NK-92 treated with Interleukin-12 subunit alpha and Interleukin-12 subunit beta, amount 100 ng/mL, for 24 hours (cell line): ENCODE results near the gene ELN.

Source experiments
- DNase-seq: peaks from one replicate; lab custom pipeline; 2025; lab: John Stamatoyannopoulos, UW

The ELN gene

DNA sequence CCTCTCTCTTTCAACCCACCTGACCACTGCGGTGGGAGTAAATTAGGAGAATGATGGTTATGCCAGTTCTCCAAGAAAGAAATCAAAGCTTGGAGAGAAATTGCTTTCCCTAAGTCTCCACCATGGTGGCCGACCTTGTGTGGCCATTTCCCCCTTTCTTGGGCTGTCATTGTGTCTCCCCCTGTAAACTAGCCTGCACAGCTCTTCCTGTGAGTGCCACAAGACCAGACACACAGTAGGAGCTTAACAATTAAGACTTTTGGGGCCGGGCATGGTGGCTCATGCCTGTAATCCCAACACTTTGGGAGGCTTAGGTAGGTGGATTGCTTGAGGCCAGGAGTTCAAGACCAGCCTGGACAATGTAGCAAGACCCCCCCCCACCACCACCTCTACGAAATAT is 36.7 kb downstream of the ELN start:
- no peak for DNase-seq

DNA sequence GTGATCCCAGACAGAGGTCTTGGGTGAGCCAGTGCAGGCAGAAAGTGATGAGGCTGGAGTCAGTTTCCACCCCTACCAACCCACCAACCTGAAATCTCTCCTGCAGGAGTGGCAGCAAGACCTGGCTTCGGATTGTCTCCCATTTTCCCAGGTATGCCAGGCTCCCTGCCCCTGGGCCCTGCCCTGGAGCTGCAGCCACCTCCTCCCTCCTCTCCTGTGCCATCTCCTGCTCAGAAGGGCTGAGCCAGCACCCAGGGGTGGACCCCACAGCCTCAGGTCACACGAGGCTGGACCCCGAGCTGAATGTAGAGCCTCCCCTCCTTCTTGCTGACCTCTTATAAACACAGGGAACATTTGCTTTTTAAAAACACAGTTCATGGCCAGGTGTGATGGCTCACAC is 38.7 kb downstream of the ELN start:
- no peak for DNase-seq

DNA sequence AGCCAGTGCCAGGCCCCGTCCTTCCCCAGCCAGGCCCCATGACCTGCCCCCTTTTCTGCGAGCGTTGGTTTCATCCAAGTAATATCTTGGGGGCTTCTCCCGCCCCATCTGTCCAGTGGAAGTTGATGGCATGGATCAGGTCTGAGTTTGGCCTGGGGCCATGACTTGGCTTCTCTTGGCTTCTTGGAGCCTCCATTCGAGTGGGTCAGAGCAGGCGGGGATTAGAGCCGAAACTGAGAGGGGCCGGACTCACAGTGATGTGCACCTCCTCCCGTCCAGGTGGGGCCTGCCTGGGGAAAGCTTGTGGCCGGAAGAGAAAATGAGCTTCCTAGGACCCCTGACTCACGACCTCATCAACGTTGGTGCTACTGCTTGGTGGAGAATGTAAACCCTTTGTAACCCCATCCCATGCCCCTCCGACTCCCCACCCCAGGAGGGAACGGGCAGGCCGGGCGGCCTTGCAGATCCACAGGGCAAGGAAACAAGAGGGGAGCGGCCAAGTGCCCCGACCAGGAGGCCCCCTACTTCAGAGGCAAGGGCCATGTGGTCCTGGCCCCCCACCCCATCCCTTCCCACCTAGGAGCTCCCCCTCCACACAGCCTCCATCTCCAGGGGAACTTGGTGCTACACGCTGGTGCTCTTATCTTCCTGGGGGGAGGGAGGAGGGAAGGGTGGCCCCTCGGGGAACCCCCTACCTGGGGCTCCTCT is 40.6 kb downstream of the ELN start:
- DNase-seq, result no peak

DNA sequence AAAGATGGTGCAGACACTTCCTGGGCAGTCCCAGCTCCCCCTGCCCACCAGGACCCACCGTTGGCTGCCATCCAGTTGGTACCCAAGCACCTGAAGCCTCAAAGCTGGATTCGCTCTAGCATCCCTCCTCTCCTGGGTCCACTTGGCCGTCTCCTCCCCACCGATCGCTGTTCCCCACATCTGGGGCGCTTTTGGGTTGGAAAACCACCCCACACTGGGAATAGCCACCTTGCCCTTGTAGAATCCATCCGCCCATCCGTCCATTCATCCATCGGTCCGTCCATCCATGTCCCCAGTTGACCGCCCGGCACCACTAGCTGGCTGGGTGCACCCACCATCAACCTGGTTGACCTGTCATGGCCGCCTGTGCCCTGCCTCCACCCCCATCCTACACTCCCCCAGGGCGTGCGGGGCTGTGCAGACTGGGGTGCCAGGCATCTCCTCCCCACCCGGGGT is 41.1 kb downstream of the ELN start:
- no peak for DNase-seq

DNA sequence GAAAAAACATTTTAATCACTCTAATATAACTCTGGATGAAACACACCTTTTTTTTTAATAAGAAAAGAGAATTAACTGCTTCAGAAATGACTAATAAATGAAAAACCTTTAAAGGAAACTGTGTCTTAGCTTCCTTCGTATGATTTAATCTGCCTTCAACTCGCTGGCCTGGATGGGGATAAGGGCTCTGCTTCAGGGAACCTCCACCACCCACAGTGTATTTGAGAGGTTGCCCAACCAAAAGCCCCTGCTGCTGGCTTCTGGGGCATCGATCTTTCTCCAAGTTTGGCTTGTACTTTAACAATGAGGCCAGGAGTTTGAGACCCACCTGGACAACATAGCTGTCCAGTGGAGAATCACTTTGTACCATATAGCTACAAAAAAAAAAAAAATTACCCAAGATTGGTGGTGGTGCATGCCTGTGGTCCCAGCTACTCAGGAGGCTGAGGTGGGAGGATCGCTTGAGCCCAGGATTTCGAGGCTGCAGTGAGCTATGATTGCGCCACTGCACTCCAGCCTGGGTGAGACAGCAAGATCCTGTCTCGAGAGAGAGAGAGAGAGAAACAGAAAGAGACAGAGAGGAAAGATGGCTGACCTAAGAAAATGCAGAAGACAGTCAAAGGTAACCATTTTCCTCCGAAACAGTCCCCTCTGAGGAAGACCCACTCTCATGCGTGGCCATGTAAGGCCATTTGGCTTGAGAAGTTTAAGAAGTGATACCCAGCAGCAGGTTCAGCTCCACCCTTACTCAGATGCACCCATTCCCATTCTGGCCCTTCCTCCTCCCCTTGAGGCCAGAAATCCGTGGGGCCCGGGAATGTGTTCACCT is 42.0 kb downstream of the ELN start:
- no peak for DNase-seq

DNA sequence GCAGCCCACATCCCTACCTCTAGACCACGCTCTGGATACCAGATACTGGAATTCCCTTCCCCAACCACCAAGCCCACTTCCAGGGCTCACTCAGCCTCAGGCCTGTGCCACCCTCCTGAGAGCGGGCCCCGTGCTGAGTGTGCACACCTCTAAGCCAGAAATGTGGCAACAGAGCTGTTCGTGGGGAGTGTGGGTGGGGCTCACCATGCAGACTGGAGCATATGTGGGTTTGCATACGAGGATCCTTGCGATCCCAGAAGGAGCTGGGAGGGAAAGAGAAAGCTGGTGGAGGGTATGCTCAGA is 42.6 kb downstream of the ELN start:
- no peak for DNase-seq

DNA sequence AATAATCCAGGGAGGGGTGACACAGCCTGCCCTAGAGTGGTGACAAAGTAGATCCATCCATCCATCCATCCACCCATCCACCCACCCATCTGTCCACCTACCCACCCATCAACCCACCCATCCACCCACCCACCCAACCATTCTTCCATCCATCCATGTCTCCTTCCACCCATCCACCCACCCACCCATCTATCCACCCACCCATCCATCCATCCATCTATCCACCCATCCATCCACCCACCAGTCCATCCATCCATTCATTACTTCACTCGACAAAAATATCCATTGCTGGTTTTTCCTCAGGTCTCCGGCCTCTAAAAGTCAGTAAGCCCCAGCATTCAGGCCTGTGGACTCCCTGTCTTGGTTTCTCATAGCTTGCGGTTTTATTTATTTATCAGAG is 43.1 kb downstream of the ELN start:
- DNase-seq, result no peak

DNA sequence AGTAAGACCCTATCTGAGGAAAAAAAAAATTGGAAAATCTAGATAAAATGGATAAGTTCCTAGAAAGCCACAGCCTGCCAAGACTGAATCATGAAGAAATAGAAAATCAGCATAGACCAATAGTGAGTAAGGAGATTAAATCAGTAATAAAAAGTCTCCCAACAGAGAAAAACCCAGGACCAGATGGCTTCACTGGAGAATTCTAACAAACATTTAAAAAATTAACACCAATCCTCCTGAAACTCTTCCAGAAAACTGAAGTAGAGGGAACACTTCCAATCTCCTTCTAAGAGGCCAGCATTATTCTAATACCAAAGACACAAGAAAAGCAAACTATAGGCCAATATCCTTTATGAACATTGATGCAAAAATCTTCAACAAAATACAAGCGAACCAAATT is 46.8 kb downstream of the ELN start:
- DNase-seq, result no peak

DNA sequence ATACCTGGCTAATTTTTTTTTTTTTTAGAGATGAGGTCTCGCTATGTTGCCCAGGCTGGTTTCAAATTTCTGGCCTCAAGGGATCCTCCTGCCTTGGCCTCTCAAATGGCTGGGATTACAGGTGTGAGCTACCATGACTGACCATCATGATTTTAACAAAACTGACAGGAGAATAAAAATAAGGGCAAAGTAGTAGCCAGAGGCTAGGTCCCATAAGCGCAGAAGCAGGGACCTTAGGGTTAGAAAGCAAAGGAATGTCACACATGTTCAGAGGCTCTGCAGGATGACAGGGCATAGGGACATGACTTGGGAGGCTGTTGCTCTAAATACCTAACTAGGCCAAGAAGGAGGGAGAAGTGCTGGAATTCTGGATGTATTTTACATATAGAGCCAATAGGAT is 50.5 kb downstream of the ELN start:
- DNase-seq, result no peak

DNA sequence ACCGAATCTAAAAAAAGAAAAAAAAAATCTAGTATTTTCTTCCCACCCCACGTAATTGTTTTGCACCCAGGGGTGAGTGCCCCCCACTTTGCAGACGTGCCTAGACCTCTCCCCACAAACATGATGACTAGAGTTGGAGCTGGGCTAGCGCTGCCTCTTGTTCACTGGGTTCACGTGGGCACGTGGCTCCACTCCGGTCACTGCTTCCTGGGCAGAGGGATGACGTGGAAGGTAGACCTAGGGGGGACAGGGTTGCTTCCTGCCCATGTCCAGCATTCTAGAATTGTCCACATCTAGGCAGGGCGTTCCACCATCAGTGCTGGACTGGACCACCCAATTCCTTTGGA is 54.8 kb downstream of the ELN start:
- DNase-seq, result no peak

DNA sequence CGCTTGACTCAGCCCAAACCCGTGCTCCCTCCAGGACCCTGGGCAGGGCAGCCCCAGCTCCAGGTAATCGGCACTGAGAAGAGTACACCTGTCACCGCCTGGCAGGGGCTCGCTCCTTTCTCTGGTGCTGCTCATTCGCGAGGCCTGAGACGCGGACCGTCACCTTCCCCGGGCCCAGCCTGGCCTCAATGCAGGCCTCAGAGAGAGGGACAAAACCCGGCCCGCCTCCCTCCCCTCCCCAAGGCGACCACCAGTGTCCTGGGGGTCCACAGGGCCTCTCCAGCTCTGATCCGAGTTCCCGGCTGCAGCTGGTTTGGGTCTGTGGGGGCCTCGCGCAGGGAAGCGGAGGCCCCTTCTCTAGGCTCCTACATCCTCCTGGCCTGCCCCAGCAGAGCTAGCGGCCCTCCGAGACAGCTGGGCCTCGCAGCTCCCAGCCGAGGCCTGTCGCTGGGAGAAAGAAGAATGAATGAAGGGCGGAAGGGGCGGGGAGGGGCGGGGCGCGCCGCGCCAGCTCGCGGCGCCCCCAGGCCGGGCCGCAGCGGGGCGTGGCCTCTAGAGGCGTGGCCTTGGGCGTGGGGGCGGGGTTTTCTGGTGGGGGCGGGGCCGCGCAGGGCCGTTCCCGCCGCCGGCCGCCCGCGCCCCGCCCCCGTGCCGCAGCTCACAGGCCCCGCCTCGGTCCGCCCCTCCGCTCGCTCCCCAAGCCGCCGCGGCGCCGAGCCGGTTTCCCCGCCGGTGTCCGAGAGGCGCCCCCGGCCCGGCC is 55.3 kb downstream of the ELN start, which contains the start of gene LIMK1:
LIMK1 (plus strand) TSS at position 688 of the 760 bp plus-strand sequence. CDS start 187 bp downstream, outside the sequence.
- peak; percentile 67 for DNase-seq

DNA sequence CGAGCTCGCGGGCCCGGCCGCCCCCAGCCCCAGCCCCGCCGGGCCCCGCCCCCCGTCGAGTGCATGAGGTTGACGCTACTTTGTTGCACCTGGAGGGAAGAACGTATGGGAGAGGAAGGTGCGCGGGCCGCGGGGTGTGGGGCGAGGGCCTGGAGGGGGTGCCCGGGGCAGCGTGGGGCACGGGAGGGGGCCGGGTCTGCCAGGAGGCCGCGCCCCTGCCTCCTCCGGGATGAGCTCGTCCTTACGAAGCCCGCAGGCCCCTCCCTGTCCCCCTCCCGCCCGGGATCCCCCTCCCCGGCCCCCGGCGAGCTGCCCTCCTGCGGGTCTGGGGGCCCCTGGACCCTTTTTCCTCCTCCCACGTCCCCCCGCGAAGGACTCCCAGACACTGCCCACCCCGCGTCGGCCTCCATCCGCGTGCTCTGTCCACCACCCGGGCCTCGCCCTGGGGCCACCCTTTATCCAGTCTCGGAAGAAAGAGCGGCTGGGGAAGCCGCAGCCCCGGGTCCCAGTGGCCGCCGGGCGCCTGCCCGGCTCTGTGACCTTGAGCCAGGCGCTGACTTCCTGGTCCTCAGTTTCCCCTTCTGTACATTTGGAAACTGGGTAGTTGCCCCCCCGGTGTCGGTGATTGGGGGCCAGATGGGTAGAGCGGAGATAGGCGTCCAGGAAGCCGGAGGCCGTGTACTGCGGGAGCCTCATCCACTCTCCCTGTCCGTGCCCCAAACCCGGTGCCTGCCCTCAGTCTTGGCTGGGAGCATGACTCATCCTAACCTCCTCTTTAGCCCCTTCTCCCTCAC is 56.2 kb downstream of the ELN start:
- DNase-seq, result no peak

DNA sequence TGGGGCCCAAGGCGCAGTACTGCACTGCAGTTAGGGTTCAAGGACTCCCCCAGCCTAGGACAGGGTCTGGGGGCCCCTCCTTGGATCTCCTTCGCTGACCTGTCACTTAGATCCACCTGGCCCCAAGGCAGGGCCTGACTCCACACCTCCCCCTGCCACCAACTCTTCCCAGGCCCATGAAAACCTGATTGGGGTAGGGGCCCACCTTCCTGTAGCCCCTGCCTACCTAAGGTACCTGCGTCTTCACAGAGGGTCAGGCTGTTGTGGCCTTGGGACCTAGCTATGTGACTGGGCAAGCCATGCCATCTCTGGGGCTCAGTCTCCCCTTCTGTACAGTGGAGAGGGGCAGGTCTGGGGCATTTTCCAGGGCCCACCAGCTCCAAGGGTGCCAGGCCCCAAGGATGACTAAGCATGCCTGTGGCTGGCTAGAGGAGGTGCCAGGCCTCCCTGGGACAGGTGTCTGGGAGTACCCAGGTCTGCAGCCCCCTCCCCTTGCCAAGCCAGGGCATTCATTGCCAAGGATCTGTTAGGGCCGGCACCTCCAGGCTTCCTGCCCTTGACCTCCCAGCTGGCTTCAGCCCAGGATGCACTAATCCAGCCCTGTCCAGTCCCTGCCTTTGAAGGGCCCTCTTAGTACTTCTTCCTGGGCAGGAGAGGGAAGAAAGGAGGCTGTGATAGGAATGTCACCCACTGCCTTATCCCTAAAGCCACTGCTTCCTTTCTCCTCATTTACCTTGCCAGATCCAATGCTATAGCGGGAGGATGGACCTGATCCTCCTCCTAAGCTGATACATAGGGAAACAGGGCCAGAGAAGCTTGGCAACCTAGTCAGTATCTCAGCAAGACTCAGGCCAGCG is 57.0 kb downstream of the ELN start:
- no peak for DNase-seq

DNA sequence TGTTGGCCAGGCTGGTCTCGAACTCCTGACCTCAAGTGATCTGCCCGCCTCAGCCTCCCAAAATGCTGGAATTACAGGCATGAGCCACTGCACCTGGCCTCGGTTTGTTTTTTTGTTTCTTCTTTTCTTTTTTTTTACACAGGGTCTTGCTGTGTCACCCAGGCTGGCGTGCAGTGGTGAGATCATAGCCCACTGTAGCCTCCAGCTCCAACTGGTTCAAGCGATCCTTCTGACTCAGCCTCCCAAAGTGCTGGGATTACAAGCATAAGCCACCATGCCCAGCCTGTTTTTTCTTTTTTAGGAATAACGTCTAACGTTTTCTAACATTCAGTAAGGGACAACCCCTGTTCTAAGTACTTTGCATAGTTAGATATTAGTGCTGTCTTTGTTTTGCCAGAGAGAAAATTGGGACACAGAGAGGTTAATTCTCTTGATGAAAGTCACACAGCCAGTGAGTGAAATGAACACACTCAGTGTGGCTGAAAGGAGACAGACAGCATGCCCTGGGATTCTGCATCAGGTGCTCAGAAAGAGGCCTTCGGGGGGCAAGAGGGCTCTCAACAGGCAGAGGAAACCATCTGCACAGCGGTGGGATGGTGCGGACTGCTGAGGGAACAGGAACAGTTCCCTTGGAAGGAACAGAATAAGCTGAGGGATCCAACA is 59.9 kb downstream of the ELN start:
- DNase-seq, result no peak

DNA sequence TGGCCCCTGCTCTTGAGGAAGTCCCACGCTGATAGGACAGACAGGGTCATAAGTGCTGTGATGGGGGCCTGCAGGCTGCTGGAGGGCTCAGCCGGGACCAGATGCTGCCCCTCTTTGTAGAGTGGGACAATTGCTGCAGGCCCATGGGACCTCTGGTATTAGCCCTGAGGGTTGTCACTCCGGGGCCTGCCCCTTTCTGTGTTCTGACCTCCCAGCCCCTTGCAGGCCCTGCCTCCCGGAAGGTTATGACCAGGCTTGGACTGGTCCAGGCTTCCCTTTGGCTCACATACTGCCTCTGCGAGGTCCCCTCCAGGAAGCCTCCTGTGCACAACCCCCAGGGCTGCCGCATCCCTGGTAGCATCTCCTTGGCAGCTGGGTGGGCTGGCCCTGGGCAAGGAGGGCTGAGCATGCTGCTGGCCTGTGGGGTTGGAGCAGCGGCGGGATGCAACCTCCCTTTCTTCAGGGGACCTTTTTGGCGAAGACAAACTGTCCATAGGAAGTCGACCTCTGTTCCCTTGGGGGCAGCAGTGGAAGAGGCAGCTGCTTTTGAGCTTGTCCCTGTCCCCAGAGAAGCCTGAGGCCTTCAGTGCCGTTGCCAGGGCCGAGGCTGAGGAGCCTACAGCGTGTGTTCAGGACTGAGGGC is 64.5 kb downstream of the ELN start:
- peak; percentile 67 for DNase-seq

DNA sequence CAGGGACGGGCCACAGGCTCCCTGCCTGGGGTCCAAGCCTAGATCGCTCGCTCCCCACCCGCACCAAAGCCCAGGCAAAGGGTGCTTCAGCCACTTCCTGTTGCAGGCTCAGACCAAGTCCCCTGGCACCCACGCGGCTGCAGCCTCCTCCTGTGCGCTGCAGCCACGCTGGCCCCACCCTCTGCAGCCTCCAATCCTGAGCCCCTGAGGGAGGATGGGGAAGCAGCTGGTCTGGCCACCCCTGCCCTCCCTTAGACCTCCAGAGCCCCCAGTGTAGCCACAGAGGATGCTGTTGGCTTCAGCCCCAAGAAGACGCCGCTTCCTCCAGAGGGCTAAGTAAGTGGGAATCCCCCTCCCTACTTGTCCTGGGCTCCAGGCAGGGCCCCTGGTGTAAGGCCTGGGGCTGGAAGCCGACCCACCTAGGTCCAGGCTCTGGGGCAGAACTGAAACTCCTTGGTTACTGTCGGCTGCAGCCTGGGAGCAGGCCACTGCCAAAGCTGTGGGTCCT is 65.0 kb downstream of the ELN start:
- peak; percentile 76 for DNase-seq

DNA sequence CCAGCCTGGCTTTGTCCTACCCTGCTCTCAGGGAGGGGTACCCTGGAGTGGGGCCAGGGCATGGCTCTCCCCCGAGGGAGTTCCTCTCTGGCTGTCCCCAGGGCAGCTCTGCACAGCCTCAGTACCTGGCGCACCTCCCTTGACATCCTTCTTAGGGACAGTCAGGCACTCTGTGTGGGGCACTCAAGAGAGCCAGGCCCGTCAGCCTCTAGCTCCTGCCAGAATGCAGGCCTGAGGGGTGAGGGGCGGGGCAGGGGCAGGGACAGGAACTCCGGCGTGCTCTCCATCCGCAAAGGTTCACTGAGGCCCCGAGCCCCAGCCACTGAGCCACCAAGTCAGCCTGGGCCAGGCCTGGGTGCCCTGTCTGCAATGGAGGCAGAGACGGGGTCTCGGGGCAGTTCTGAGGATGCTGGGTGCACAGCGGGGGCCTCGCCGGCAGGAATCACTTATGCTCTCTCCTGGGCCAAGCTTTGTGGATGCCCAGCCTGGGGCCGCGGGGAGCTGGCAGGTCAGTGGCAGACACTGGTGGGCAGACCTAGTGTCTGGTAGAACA is 65.8 kb downstream of the ELN start:
- no peak for DNase-seq

DNA sequence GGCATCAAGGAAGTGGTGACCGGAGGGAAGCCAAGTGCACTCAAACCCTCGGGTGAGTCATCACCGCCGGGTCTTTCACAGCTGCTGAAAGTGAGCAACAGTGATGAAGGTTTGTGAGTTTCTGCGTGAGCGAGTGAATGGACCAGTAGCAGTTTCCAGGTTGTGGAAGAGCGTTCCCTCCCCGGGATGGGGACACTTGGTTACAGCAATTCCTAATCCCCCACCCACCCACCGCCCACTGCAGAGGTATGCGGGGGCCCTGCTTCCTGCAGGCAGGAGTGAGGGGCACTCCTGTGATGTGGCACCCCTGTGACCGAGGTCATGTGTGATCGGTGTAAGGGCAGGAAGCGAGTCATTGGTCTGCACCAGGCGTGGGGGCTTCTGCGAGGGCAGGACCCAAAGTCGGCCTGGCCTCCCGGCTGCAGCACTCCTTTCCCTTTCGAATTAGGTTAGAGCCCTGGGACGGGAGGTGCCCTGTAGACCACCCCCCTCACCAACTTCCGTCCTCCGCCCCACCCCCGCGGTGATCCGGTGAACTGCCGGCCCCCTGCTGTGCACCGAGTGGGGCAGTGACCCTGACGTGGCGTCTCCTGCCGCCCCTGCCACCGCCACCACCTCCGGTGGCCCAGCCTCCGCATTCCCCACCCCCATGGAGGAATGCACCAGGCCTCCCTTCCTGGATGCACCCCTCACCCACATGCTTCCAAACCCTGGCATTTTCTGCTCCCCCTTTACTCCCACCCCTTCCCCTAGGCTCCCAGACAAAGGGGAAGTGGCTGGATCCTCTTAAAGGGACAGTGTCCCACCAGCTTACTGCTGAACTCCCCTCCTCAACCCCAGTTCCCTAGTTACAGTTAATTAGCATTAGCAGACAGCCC is 66.5 kb downstream of the ELN start:
- DNase-seq, result peak; percentile 93

DNA sequence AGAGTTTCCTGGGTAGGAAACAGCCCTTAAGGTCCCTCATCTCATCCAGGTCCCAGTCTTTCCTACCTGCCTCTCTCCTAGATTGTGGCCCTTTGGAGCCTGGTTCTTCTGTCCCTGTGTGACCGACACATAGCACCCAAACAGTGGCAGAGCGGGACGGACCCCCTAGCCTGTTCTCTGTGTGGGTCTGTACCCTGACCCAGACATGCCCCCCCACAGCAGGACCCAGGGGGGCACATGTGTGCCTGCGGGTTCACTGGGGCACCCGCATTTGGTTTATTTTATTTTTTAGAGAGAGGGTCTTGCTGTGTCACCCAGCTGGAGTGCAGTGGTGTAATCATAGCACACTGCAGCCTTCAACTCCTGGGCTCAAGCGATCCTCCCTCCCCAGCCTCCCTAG is 67.2 kb downstream of the ELN start:
- DNase-seq, result no peak
